Measurements from ENCODE around the gene IFI27L1. TPM values are rescaled to one million over a fixed set of nuclear protein-coding genes. Genes with fewer than 3 reads are reported as not detected.

Gene IFI27L1
- polyA plus RNA-seq, 1 donor from 2014 or later: 37.9 TPM

DNA sequence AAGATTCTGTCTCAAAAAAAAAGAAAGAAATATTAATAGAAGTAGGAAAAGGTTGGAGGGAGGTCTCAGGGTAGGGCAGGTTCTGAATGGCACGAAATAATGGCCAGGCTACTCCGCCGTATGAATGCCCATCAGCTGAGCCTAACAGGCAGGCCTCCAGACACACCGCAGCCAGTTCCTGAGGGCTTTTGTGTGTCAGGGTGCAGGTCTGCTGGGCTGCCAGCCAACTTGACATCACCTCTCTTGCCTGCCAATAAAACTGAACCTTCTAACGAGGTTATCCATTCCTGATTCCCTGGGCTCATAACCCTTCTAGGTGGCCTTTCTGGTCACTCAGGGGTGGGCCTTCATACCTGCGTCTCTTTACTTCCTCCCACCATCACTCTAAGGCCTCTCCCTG is 32.4 kb downstream of the IFI27L1 start:
- Histone ChIP-seq H3K27ac (ENCODE audit: low read length) (no peak overlapping the region), H3K9ac (ENCODE audit: low read length) (no peak overlapping the region), H3K4me3 (ENCODE audit: low read length) (no peak overlapping the region)

DNA sequence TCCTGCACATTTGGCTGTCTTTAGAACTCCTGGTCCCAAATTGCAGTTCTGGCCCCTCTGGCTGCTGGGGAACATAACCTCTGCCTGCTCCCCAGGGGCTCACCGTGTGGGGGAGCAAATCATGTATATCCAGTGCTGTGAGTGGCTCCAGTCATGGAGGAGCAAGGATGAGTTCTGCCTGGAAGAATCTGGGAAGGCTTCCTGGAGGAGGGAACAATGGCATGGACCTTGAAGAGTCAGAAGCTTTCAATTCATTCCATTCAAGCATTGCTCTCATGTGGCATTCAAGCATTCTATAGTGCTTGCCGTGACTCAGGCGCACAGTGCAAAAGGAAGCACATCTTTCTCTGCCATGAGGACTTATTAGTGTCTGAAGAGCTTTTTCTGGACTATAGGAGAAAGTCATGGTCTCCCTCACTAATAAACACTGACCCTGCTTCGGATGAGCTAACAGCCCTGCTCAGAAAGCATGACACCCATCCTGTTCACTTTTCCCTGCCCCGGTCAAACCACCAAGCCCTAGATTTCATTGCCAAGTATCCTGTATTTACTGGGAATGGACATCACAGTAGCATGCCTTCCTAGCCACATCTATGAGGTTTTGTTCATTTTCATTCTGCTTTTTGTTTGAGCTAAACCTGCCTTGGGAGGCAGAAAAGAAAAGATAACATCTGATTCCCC is 32.9 kb downstream of the IFI27L1 start:
- Histone ChIP-seq H3K4me2 (ENCODE audit: low read length) (no peak overlapping the region), H3K9me2 (ENCODE audit: insufficient read depth, low read length) (no peaks in the 10 kb centered on the region), H3K79me2 (replicated peaks; ENCODE audit: insufficient read depth, low read length) (no peaks in the 10 kb centered on the region), H3K27ac (ENCODE audit: low read length) (no peak overlapping the region), H4K20me1 (ENCODE audit: insufficient read depth) (no peaks in the 10 kb centered on the region), H3K9me3 (ENCODE audit: low read length) (no peaks in the 10 kb centered on the region), H2AFZ (ENCODE audit: low read depth, low read length) (no peak overlapping the region), H3K36me3 (ENCODE audit: insufficient read depth, low read length) (no peaks in the 10 kb centered on the region), H3F3A (ENCODE audit: insufficient read depth, low read length, poor library complexity, severe bottlenecking) (no peaks in the 10 kb centered on the region), H3K27me3 (ENCODE audit: insufficient read depth, low read depth, low read length) (no peaks in the 10 kb centered on the region), H3K4me3 (ENCODE audit: low read length) (no peak overlapping the region), H3K9ac (ENCODE audit: low read length) (no peak overlapping the region)
- TF ChIP-seq SMC3 (conservative IDR thresholded peaks at IDR 0.05; ENCODE audit: poor library complexity) (no peak), MXI1 (conservative IDR thresholded peaks at IDR 0.05; ENCODE audit: poor library complexity, severe bottlenecking) (no peak), EP300 (conservative IDR thresholded peaks at IDR 0.05; ENCODE audit: poor library complexity, severe bottlenecking) (no peak), POLR2AphosphoS5 (IDR thresholded peaks at IDR 0.05) (no peak), EZH2 (IDR thresholded peaks at IDR 0.05; ENCODE audit: borderline replicate concordance, insufficient read depth, low read length, poor library complexity, severe bottlenecking) (no peak), CTCF (IDR thresholded peaks at IDR 0.05; ENCODE audit: poor library complexity, severe bottlenecking) (no peak), TAF1 (IDR thresholded peaks at IDR 0.05; ENCODE audit: low read depth) (no peak), RAD21 (conservative IDR thresholded peaks at IDR 0.05) (no peak)
- TF ChIP-seq, protein P1, sequence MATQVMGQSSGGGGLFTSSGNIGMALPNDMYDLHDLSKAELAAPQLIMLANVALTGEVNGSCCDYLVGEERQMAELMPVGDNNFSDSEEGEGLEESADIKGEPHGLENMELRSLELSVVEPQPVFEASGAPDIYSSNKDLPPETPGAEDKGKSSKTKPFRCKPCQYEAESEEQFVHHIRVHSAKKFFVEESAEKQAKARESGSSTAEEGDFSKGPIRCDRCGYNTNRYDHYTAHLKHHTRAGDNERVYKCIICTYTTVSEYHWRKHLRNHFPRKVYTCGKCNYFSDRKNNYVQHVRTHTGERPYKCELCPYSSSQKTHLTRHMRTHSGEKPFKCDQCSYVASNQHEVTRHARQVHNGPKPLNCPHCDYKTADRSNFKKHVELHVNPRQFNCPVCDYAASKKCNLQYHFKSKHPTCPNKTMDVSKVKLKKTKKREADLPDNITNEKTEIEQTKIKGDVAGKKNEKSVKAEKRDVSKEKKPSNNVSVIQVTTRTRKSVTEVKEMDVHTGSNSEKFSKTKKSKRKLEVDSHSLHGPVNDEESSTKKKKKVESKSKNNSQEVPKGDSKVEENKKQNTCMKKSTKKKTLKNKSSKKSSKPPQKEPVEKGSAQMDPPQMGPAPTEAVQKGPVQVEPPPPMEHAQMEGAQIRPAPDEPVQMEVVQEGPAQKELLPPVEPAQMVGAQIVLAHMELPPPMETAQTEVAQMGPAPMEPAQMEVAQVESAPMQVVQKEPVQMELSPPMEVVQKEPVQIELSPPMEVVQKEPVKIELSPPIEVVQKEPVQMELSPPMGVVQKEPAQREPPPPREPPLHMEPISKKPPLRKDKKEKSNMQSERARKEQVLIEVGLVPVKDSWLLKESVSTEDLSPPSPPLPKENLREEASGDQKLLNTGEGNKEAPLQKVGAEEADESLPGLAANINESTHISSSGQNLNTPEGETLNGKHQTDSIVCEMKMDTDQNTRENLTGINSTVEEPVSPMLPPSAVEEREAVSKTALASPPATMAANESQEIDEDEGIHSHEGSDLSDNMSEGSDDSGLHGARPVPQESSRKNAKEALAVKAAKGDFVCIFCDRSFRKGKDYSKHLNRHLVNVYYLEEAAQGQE (IDR thresholded peaks at IDR 0.05; ENCODE audit: borderline replicate concordance): no peak

More for the DNA sequence above, 32.4 kb downstream of the IFI27L1 start:
- H3F3A ChIP-seq (ENCODE audit: insufficient read depth, low read length, poor library complexity, severe bottlenecking): no peaks in the 10 kb centered on the region
- no peaks in the 10 kb centered on the region for H3K79me2 ChIP-seq (replicated peaks; ENCODE audit: insufficient read depth, low read length)
- H3K4me2 ChIP-seq (ENCODE audit: low read length): no peak overlapping the region
- H3K36me3 ChIP-seq (ENCODE audit: insufficient read depth, low read length): no peaks in the 10 kb centered on the region
- no peaks in the 10 kb centered on the region for H3K27me3 ChIP-seq (ENCODE audit: insufficient read depth, low read depth, low read length)
- no peak overlapping the region for H2AFZ ChIP-seq (ENCODE audit: low read depth, low read length)
- no peaks in the 10 kb centered on the region for H3K9me3 ChIP-seq (ENCODE audit: low read length)
- TF ChIP-seq MXI1 (conservative IDR thresholded peaks at IDR 0.05; ENCODE audit: poor library complexity, severe bottlenecking) (no peak), SMC3 (conservative IDR thresholded peaks at IDR 0.05; ENCODE audit: poor library complexity) (no peak), CTCF (IDR thresholded peaks at IDR 0.05; ENCODE audit: poor library complexity, severe bottlenecking) (no peak)
- no peaks in the 10 kb centered on the region for H4K20me1 ChIP-seq (ENCODE audit: insufficient read depth)
- H3K9me2 ChIP-seq (ENCODE audit: insufficient read depth, low read length): no peaks in the 10 kb centered on the region

Data from neural cell (in vitro differentiated cells).